ENCODE results near the gene ESPNL. TPM values are rescaled to one million over a fixed set of nuclear protein-coding genes. Genes with fewer than 3 reads are reported as not detected.

ESPNL gene
- total and polyA plus RNA-seq, 2 of the 4 experiments (the other 2 are of a cell fraction), result 2.0 TPM

- ChIA-PET CTCF (no interaction called here), POLR2A (ENCODE audit: unreplicated experiment) (no interaction called here)
- H3K9ac ChIP-seq (ENCODE audit: low read depth, low read length), result no peak overlapping the region
- H2AK5ac ChIP-seq (ENCODE audit: low read depth, low read length), result no peak overlapping the region
- no peak overlapping the region for H2BK5ac ChIP-seq (ENCODE audit: low read depth, low read length, poor library complexity, severe bottlenecking)
- H2BK120ac ChIP-seq (ENCODE audit: low read depth, low read length), result no peak overlapping the region
- dilution Hi-C loops (cut with HindIII; ENCODE audit: low sequenced_read_pairs, unreplicated experiment), result no loop called here
- intact Hi-C loops (cut with micrococcal nuclease), result no loop called here
- no peak overlapping the region for H3K23ac ChIP-seq (ENCODE audit: low read depth, low read length)
- H3K4me2 ChIP-seq (ENCODE audit: low read depth, low read length), result no peak overlapping the region
- WGBS, 2 experiments (ENCODE audit: extremely low coverage in 2 of 2, insufficient read length in 1 of 2), result 92% methylated on average over 12 of the region's 17 CpGs; no CpG with 5 or more reads in 1 of the 2 experiments
- no peak overlapping the region for H3K4me3 ChIP-seq (ENCODE audit: insufficient read depth, low read depth, low read length)
- no peaks in the 10 kb centered on the region for H3K4me1 ChIP-seq (ENCODE audit: control insufficient read depth, insufficient read depth, low read length)
- H2AFZ ChIP-seq (replicated peaks; ENCODE audit: low read length, poor library complexity), result no peak overlapping the region
- H4K91ac ChIP-seq (ENCODE audit: insufficient read depth, low read depth, low read length), result no peak overlapping the region
- no peak overlapping the region for H2BK20ac ChIP-seq (ENCODE audit: low read depth, low read length)
- no peak for TF ChIP-seq RAD21 (IDR thresholded peaks at IDR 0.05; ENCODE audit: low read length)
- no peak for TF ChIP-seq CHD1 (IDR thresholded peaks at IDR 0.05; ENCODE audit: low read depth, low read length)
- no peak for TF ChIP-seq MAFK (IDR thresholded peaks at IDR 0.05; ENCODE audit: low read depth, low read length)
- no peak for TF ChIP-seq RCOR1 (IDR thresholded peaks at IDR 0.05; ENCODE audit: insufficient replicate concordance, low read length)
- TF ChIP-seq MAZ (IDR thresholded peaks at IDR 0.05; ENCODE audit: borderline replicate concordance, low read depth, low read length), result no peak
- TF ChIP-seq BHLHE40 (IDR thresholded peaks at IDR 0.05; ENCODE audit: low read depth, low read length), result no peak
- no peaks in the 10 kb centered on the region for H3K79me1 ChIP-seq (ENCODE audit: low read depth in 1 of 2, low read length in 2 of 2)
- no peak overlapping the region for H3K27ac ChIP-seq (ENCODE audit: insufficient read depth, low read length)
- H3K56ac ChIP-seq (ENCODE audit: extremely low read depth, insufficient read depth, low read length), result no peak overlapping the region
- no peaks in the 10 kb centered on the region for H3K9me1 ChIP-seq (ENCODE audit: insufficient read depth, low read length)
- no peaks in the 10 kb centered on the region for H3K36me3 ChIP-seq (ENCODE audit: control insufficient read depth, insufficient read depth, low read length)
- H2AK9ac ChIP-seq (replicated peaks; ENCODE audit: low read depth, low read length, poor library complexity), result no peak overlapping the region
- ATAC-seq (ENCODE audit: low read depth) (no peak), DNase-seq (no peak)
- H4K5ac ChIP-seq (ENCODE audit: low read depth, low read length), result no peak overlapping the region
- no peaks in the 10 kb centered on the region for H4K20me1 ChIP-seq (ENCODE audit: insufficient read depth, low read length)
- no peaks in the 10 kb centered on the region; the same call in 1 of the 2 replicates for H3K27me3 ChIP-seq (ENCODE audit: control insufficient read depth, insufficient read depth, low read length)
- no TSS peak for BruUV-seq (replicated peaks)
- no peaks in the 10 kb centered on the region for H3K9me3 ChIP-seq (ENCODE audit: control insufficient read depth, insufficient read depth, low read length)
- no peak overlapping the region for H3K14ac ChIP-seq (replicated peaks; ENCODE audit: low read depth, low read length)
- in situ Hi-C loops (cut with MboI; ENCODE audit: low sequenced_read_pairs), result no loop called here
- no peak overlapping the region for H2BK15ac ChIP-seq (ENCODE audit: low read depth, low read length)
- no peak overlapping the region for H3K4ac ChIP-seq (ENCODE audit: low read depth, low read length)
- no peak overlapping the region for H3K18ac ChIP-seq (ENCODE audit: low read depth, low read length)
- H4K8ac ChIP-seq (ENCODE audit: low read depth in 2 of 2, low read length in 2 of 2), result no peak overlapping the region
These were observed 1.0 kb upstream of the ESPNL start for GRCh38 chr2:238098901-238099713.

Measured in IMR-90 (cell line).